HG03060 (cell line): ENCODE measurements around the gene RIPOR3.
"Not testable (repeated sequence)": the region's sequence is repeated elsewhere in the genome, so short reads cannot be mapped to it uniquely, and the experiment has no call there.

ENCODE experiments used
- ATAC-seq: cut with Tn5 transposase; IDR thresholded peaks from one replicate; pipeline ENCODE4 v1.9.1; 2021; ENCODE audit warnings: low read depth, moderate number of reproducible peaks; ENCODE audit not compliant: unreplicated experiment

The RIPOR3 gene

DNA sequence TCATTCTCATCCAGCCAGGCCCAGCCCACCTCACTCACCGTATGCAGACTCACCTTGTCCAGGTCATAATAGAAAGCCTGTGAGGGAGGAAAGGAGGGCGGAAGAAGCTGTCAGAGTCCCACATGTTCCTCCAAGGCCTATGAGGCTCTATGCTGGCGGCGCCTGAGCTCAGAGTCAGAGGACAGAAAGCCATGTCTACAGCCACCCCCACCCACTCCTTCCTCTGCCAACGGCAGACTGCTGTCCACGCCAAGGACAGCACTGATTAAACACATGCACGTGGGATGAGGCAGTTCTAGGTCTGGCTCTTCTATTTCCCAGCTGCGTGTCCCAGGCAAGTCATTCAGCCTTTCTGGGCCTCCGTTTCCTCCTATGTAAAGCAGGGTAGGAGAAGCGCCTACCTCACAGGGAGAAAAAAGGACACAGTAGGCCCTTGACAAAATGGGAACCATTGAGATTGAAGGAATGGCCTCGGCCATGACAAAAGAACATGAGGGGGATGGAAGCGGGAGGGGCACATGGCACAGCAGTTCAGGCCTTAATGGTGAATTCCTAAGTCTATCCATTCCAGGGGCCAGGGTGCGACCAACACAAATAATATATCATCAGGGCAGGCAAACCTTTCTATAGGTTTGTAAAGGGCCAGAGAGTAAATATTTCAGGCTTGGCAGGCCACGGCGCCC, 80.1 kb downstream of the RIPOR3 start:
- no peak for ATAC-seq

- ATAC-seq: no peak
Measured at GRCh38 chr20:50610212-50610718, 81.1 kb downstream of the RIPOR3 start.

DNA sequence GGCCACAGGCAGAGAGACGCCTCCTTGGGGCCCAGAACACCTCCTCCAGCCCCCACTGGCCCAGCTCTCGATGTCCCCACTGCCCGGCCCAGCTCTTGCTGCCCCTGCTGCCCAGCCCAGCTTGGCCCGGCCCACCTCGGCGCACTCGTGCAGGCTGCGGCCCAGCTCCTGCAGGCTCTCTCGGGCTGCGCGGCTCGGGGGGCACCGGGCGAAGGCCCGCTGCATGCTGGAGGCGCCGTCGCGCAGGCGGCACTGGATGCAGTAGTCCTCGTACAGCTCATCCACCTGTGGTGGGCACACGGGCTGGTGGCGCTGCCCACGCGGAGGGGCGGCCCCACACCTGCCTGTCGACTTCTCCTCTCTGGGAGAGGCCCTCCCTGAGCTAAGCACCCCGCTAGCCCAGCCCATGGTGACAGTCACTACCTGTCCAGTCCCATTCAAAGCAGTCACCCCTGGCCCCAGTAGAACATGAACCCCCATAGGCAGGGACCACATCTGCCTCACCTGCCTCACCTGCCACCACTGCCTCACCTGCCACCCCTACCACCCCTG, 81.8 kb downstream of the RIPOR3 start:
- ATAC-seq: no peak

DNA sequence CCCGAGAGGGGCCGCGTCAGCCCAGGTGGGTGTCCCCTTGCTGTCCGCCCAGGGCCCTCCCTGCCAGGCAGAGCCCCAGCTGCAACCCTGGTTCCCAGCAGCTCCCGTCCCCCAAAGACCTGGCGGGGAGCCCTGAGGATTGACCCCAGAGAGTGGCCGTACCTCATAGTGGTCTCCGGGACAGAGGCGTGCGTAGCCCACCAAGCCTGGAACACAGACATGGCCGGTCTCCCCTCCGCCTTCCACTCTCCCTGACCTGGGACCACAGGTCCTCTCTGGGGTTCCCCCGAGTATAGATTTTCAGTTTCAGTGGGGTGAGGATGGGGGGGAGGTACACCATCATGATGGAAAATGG, 82.6 kb downstream of the RIPOR3 start:
- no peak for ATAC-seq

GRCh38 chr20:50607850-50608749, 83.2 kb downstream of the RIPOR3 start:
- no peak for ATAC-seq

DNA sequence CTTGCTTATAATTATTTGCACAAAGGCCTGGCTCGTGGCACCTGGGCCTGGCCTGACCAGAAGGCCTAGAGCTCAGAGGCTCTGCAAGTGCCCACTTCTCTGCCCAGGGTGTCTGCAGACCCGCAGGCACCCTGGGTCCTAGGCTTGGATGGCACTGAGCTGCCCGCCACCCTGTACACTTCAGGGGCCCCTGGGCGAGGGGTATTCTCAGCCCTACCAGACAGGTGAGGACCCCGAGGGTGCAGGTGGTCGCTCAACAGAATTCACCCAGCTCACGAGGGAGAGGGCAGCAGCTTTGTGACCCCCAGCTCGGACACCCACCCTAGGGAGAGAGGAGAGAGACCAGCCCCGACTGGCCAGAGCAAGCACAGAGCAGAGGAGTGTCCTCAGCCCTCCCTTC, 83.9 kb downstream of the RIPOR3 start:
- no peak for ATAC-seq

- ATAC-seq: no peak
Measured at GRCh38 chr20:50605136-50605535, 86.2 kb downstream of the RIPOR3 start.

- no peak for ATAC-seq
Measured at GRCh38 chr20:50604451-50604850, 86.9 kb downstream of the RIPOR3 start.

- no peak for ATAC-seq
Measured at GRCh38 chr20:50602432-50603088, 88.8 kb downstream of the RIPOR3 start.

DNA sequence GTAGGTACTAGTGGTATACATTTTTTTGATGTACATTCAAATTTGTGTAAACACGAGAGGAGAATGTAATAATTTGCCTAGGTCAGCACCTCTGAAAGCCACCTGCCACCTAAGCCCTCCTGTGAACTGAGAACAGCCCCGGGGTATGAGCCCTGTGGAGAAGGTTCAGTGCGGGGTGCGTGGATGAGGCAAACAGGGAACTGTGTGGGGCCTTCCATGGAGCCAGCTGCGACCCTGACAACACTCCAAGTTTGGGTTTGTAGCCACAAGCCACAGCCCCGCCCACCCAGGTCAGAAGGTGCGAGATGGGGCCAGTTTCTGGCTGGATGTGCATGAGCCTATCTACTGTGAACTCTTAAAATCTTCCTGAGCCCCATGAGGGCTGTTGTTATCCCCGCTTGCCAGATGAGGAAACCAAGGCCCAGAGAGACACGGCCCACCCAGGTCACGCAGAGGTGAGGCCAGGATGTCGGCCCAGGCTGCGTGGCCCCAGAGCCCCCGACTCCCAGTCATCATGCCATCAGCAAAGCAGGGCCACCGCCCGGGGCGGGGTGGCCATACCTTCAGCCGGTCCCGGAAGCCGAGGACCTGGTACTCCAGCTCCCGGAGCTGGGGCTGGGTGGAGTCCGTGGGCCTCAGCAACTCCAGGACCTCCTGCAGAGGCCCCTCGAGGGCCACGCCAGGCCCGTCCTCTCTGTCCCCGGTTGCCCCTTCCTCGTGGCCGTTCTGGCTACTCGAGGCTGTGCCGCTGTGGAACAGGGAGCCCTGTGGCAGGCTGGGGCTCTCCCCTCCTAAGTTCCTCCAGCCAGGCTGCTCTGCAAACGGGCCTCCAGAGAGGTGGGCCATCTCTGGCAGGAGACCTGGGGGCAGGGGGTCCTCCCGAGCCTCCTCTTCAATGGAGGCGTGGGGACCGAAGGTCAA, 89.6 kb downstream of the RIPOR3 start:
- ATAC-seq: no peak

DNA sequence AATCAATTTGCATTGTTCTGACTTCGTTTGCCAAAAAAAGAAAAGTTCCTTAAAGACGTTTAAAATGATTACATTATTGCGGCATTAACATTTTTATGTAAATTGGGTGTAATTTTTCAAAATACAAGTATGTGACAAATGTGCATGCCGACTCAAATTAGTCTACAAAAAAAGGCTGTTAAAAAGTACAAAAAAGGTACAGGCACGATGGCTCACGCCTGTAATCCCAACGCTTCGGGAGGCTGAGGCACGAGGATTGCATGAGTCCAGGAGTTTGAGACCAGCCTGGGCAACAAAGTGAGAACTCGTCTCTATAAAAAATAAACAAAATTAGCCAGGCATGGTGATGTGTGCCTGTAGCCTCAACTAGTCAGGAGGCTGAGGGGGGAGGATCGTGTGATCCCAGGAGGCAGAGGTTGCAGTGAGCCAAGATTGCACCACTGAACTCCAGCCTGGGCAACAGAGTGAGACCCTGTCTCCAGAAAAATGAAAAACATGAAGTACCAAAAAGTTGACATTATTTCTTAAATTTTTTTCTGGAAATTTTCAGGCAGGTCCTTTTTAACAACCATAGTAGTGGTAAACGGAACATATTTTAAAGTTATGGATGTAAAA, 91.0 kb downstream of the RIPOR3 start:
- ATAC-seq: no peak

GRCh38 chr20:50598768-50599167, 92.6 kb downstream of the RIPOR3 start:
- ATAC-seq: not testable (repeated sequence)

DNA sequence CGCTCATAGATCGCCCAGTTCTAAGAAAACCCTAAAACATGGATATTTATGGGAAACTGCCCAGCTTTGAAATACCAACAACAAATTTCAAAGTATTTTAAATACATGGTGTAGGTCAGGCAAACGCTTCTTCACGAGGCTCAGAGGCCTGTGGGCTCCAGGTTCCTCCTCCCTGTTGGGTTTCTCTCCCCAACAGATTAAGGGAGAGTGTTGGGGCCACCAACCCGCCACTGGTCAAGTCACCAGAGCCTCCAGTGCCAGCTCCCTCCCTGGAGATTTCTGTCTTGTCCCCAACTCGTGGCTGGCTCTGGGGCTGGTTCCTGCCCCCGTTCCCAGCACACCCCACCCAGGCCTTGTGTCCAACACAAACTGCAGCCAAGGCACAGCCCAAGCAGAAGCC, 93.3 kb downstream of the RIPOR3 start:
- ATAC-seq: no peak

DNA sequence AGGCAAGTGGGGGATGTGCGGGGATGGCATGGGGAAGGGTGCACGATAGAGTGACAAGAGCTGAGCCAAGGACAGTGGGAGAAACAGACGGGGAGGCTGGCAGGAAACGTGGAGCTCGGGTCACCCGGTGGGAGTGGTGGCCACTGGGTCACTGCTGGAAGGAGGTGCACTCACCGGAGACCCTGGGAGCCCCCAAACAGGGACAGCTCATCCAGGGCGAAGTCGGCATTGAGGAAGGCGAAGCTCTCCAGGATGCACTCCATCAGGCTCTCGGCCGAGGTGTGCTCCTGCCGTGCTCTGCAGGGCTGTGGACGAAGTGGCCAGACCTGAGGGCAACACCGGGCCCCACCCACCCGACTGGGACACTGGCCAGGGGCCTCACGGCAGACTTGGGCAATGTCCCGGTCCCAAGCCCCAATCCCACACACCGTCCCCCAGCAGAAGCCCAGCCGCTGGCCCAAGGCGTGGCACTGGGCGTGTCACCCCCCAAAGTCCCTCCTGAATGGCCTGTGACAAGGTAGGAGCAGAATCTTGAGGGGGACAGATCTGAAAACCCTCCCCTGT, 93.9 kb downstream of the RIPOR3 start:
- no peak for ATAC-seq

DNA sequence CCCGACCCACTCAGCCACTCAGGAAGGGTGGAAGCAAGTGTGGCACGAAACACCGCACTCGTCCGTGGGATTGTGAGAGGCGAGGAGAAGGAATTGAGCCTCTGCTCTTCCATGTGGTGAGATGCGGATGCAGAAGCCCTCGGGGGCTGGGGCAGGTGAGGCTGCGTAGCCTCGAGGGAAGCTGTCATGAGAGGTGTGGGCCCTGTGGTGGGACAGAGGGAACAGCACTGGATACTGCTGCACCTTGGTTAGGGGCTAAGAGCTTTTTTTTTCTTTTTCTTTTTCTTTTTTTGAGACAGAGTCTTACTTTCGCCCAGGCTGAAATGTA, 94.7 kb downstream of the RIPOR3 start:
- ATAC-seq: no peak

GRCh38 chr20:50595988-50596693, 95.2 kb downstream of the RIPOR3 start:
- ATAC-seq: no peak

DNA sequence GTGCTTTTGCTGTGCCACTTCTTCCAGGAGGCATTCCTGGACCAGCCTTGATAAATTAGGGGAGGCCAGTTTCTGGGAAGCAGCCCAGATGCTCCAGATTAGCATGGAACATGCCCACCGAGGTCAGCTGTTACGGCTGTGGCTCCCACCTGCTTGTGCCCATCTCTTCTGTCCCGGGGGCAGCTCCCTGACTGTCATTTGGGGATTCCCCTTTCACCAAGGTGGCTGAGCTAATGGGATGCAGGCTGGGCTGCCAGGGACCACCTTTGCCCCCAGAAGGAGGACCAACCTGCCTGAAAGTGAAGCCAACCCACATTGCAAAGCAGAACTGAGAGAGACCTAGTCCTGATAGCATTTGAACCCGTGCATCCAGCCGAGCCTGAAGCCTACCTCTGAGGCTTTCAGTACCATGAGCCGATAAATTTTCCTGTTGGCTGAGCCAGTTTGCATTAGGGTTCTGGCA, 95.9 kb downstream of the RIPOR3 start:
- ATAC-seq: no peak

DNA sequence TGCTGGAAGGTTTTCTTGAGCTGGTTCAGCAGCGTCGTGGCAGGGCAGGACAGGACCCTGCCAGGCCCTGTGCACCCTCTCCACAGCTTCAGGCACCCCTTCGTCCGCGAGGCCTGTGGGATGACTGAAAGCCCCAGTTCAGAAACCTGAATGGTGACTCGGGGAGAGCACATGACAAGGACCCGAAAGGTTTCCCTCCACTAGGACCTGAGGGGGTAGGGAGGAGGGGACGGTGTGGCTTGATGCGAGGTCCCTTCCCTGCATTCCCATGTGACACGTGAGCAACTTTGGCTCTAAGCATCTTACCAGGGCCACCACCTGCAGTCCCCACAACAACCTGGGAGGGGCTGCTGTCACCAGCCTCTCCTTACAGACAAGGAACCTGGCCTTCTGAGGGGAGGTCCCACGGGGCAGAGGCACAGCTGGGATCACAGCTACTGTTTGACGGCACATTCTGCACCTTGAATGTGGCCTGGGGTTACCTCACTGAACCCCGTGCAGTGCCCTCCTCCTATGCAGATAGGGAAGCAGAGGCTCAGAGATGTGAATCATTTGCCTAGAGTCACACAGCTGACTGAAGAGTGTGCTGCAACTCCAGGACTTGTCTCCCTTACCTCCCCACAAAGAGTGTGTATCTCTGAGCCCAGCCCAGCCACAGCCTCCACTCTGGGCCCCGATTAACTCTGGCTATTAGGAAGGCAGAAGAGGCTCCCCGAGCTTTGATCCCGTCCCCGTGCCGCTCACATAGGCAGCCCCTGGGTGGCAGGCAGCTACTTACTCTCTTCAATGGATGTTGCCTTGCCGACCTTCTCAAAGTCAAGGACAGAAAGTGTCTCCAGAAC, 96.5 kb downstream of the RIPOR3 start:
- ATAC-seq: no peak
